Measurements from ENCODE around the gene ZMYM3.

DNA sequence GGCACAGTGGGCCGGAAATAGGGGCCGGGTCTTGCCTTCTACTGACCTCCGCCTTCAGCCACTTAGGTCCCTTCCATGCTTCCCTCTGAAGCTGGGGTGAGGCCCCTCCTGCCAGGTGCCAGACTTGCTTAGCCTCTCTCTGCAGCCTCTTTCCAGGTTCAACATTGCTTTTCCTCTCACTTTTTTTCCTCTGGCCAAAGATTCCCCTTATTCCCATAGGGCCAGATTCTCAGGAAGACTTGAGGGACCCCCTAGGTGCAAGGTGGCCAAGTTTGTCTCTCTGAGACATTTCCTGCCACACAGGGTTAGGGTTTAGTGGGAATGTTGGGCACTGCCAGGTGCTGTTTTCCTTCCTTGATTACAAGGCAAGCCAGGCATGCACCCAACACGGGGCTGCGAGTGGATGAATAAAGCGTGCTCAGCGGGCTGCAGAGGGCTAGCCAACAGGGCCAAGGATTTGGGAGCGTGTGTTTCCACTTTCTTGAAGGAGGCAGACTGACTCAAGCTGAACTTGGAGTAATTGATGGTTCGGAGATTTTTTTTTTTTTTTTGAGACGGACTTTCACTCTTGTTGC lies 38.5 kb downstream of the ZMYM3 start:
- TF ChIP-seq CTCF (optimal IDR thresholded peaks at IDR 0.05 in 1 of 3, IDR thresholded peaks at IDR 0.05 in 1 of 3, conservative IDR thresholded peaks at IDR 0.05 in 1 of 3; ENCODE audit: extremely low read depth in 1 of 3, insufficient read depth in 2 of 3, low read length in 3 of 3) (no peak), EZH2 (IDR thresholded peaks at IDR 0.05; ENCODE audit: low read length) (no peak)
